HepG2 (cell line): ENCODE measurements around the gene NPAS2. TPM values are rescaled to one million over a fixed set of nuclear protein-coding genes. Genes with fewer than 3 reads are reported as not detected.
A peak's percentile ranks its signal among the peaks of the same experiment; 100 is the strongest.

ENCODE experiments used
- CREBL2 ChIP-seq: sonication (generic); formaldehyde crosslinking; IDR thresholded peaks from 2 replicates; pipeline ENCODE4 v1.8.1; 2023; ENCODE audit warnings: missing genetic modification reagents, mild to moderate bottlenecking, borderline replicate concordance
- DMTF1 ChIP-seq: sonication (generic); formaldehyde crosslinking; IDR thresholded peaks from 2 replicates; pipeline ENCODE4 v1.4.0; 2020; ENCODE audit warnings: mild to moderate bottlenecking, missing genetic modification reagents
- ELF4 ChIP-seq: sonication (generic); formaldehyde crosslinking; IDR thresholded peaks from 2 replicates; pipeline ENCODE4 v1.5.0; 2020; ENCODE audit warnings: missing genetic modification reagents, mild to moderate bottlenecking, moderate library complexity, borderline replicate concordance
- GABPA ChIP-seq, 2 experiments: IDR thresholded peaks; 2 replicates each; pipeline ENCODE4 v1.6.1; 2011 to 2016; ENCODE audit warnings: low read depth in 2 of 2, low read length in 1 of 2, missing biosample characterization in 1 of 2, missing genetic modification characterization in 1 of 2
- HDAC1 ChIP-seq: sonication (generic); formaldehyde crosslinking; IDR thresholded peaks from 2 replicates; pipeline ENCODE4 v1.5.1; 2020; ENCODE audit warnings: mild to moderate bottlenecking, missing genetic modification reagents
- HDAC6 ChIP-seq: fragments of 200-600 bp; sonication (generic); IDR thresholded peaks from 2 replicates; pipeline ENCODE4 v1.7.0; 2017; ENCODE audit warnings: mild to moderate bottlenecking, antibody characterized with exemption, low read length, low read depth
- HHEX ChIP-seq: IDR thresholded peaks from 2 replicates; pipeline ENCODE4 v1.6.1; 2016; ENCODE audit warnings: control low read depth
- KDM6A ChIP-seq: IDR thresholded peaks from 2 replicates; pipeline ENCODE4 v1.6.1; 2016; ENCODE audit warnings: low read depth
- KLF6 ChIP-seq: IDR thresholded peaks from 2 replicates; pipeline ENCODE4 v1.8.0; 2016; ENCODE audit warnings: missing biosample characterization, missing genetic modification reagents
- NFKB2 ChIP-seq: sonication (generic); formaldehyde crosslinking; IDR thresholded peaks from 2 replicates; pipeline ENCODE4 v1.4.0; 2020; ENCODE audit warnings: missing genetic modification reagents, borderline replicate concordance
- SRF ChIP-seq: IDR thresholded peaks from 2 replicates; pipeline ENCODE4 v1.6.1; 2011; ENCODE audit warnings: mild to moderate bottlenecking, low read depth, low read length, moderate library complexity
- ZBTB2 ChIP-seq: sonication (generic); formaldehyde crosslinking; IDR thresholded peaks from 2 replicates; pipeline ENCODE4 v1.8.0; 2022; ENCODE audit warnings: low read depth, missing genetic modification reagents
- ZFP91 ChIP-seq: sonication (generic); formaldehyde crosslinking; IDR thresholded peaks from 2 replicates; pipeline ENCODE4 v1.9.0; 2022; ENCODE audit warnings: missing genetic modification reagents, mild to moderate bottlenecking, borderline replicate concordance
- ZNF143 ChIP-seq: sonication (generic); formaldehyde crosslinking; IDR thresholded peaks from 2 replicates; pipeline ENCODE4 v1.4.0; 2020; ENCODE audit warnings: missing genetic modification reagents
- ZNF337 ChIP-seq: sonication (generic); formaldehyde crosslinking; IDR thresholded peaks from 2 replicates; pipeline ENCODE4 v1.5.1; 2020; ENCODE audit warnings: missing genetic modification reagents, low read depth, mild to moderate bottlenecking, borderline replicate concordance
- ZNF496 ChIP-seq: sonication (generic); formaldehyde crosslinking; IDR thresholded peaks from 2 replicates; pipeline ENCODE4 v1.8.1; 2023; ENCODE audit warnings: mild to moderate bottlenecking, moderate library complexity, missing genetic modification reagents; ENCODE audit not compliant: insufficient replicate concordance
- ZNF570 ChIP-seq: sonication (generic); formaldehyde crosslinking; IDR thresholded peaks from 2 replicates; pipeline ENCODE4 v1.4.0; 2020; ENCODE audit warnings: mild to moderate bottlenecking, missing genetic modification reagents, borderline replicate concordance
- ZNF615 ChIP-seq: sonication (generic); formaldehyde crosslinking; IDR thresholded peaks from 2 replicates; pipeline ENCODE4 v1.5.0; 2020; ENCODE audit warnings: mild to moderate bottlenecking, missing genetic modification reagents, borderline replicate concordance
- ZNF678 ChIP-seq: sonication (generic); formaldehyde crosslinking; IDR thresholded peaks from 2 replicates; pipeline ENCODE4 v1.4.0; 2020; ENCODE audit warnings: mild to moderate bottlenecking, missing genetic modification reagents
- ZNF800 ChIP-seq: sonication (generic); formaldehyde crosslinking; IDR thresholded peaks from 2 replicates; pipeline ENCODE4 v1.4.0; 2020; ENCODE audit warnings: missing genetic modification reagents
- polyA plus RNA-seq, 8 experiments: library from polyadenylated mRNA; depleted of rRNA in 3 of 8; stranded (reverse) in 7 of 8; unstranded in 1 of 8; fragments of >200 nt; fragmentation: Illumina TruSeq in 4 of 8; extraction: Trizol in 4 of 8; gene quantifications; 2 replicates each; pipeline versions ENCODE4 v1.2.1 to v1.2.3, GENCODE V29; 2011 to 2016; ENCODE audit warnings: low read depth in 4 of 8, missing spikeins in 1 of 8, mixed read lengths in 1 of 8; ENCODE audit not compliant: insufficient read depth in 1 of 8
- total RNA-seq, 5 experiments: library from RNA; depleted of rRNA; stranded (reverse); fragments of >200 nt; fragmentation: Illumina TruSeq; extraction: Trizol; gene quantifications; 2 replicates each; pipeline ENCODE4 v1.2.3, GENCODE V29; 2016; ENCODE audit warnings: low read depth in 1 of 5

NPAS2 gene
- total and polyA plus RNA-seq, 2 of the 13 experiments (the other 11 are each of a cell fraction or from before 2014, with no cell fraction given) = 14.8 to 37.5 TPM

- TF ChIP-seq ELF4 (CRISPR knock-in tag) (no peak), GABPA (IDR thresholded peaks at IDR 0.05; ENCODE audit: low read depth, low read length) (no peak), GABPA (CRISPR knock-in tag; IDR thresholded peaks at IDR 0.05; ENCODE audit: low read depth) (no peak), DMTF1 (CRISPR knock-in tag) (no peak), CREBL2 (CRISPR knock-in tag) (no peak), ZNF678 (no peak), ZFP91 (0 out of 2 replicates have a peak, but pooled peaks have one; percentile 44), KDM6A (CRISPR knock-in tag) (peak; percentile 73), KLF6 (CRISPR knock-in tag) (peak; percentile 29; the same call in 1 of the 2 replicates), ZNF570 (CRISPR knock-in tag) (no peak), ZBTB2 (no peak), HDAC1 (CRISPR knock-in tag) (peak; percentile 70; the same call in 1 of the 2 replicates), ZNF496 (CRISPR knock-in tag) (no peak), ZNF337 (CRISPR knock-in tag) (no peak), HDAC6 (no peak), ZNF143 (CRISPR knock-in tag) (peak; percentile 25; the same call in 1 of the 2 replicates), ZNF800 (no peak; the same call in 1 of the 2 replicates), HHEX (CRISPR knock-in tag) (peak; percentile 37; the same call in 1 of the 2 replicates), SRF (no peak), NFKB2 (no peak), ZNF615 (CRISPR knock-in tag) (no peak)
Observed at GRCh38 chr2:100882645-100883613, 63.0 kb downstream of the NPAS2 start (continued).
